Endothelial cell of umbilical vein (primary cell): ENCODE data around the gene ZNF774. TPM values are rescaled to one million over a fixed set of nuclear protein-coding genes. Genes with fewer than 3 reads are reported as not detected.
A peak's percentile ranks its signal among the peaks of the same experiment; 100 is the strongest.

Experiments
- BruUV-seq: library from RNA; stranded (reverse); fragments of 400-500 nt; replicated peaks from 2 replicates; lab custom pipeline; 2021; lab: Mats Ljungman, UMichigan
- CTCF ChIA-PET: fragments of 300-600, 350-600 bp; sonication (Branson Sonifier 250); formaldehyde crosslinking; loops from one replicate; lab custom pipeline; 2021; ENCODE audit warnings: antibody characterized with exemption, inconsistent platforms; lab: Charles Lee
- POLR2A ChIA-PET: fragments of 300-600, 350-600 bp; sonication (Branson Sonifier 250); formaldehyde crosslinking; loops from one replicate; lab custom pipeline; 2021; ENCODE audit warnings: antibody characterized with exemption, inconsistent platforms; lab: Charles Lee
- DNase-seq: peaks from one replicate; pipeline ENCODE4 v3.0.0-alpha.2; 2011; ENCODE audit warnings: low read depth, low spot score
- FAIRE-seq: peaks from 2 replicates; lab custom pipeline; 2011; peaks lifted over from hg19 to GRCh38; lab: Jason Lieb, UNC
- H2AFZ ChIP-seq: 2 replicates; pipeline ENCODE4 v1.6.0; 2012; ENCODE audit warnings: low read depth, low read length, control low read depth, inconsistent platforms
- H3K27ac ChIP-seq: 2 replicates; pipeline ENCODE4 v1.5.1; 2011; ENCODE audit warnings: low read depth, mild to moderate bottlenecking, control low read depth, low read length, moderate library complexity; ENCODE audit not compliant: insufficient read depth
- H3K27me3 ChIP-seq, 2 experiments: 2 replicates each; pipeline versions ENCODE4 v1.6.0 to v1.6.1; 2011; ENCODE audit warnings: low read length in 2 of 2, mixed read lengths in 1 of 2; ENCODE audit not compliant: control insufficient read depth in 2 of 2, insufficient read depth in 2 of 2
- H3K36me3 ChIP-seq, 2 experiments: 2 replicates in 1 of 2; 3 replicates in 1 of 2; pipeline ENCODE4 v1.5.1; 2011; ENCODE audit warnings: low read length in 2 of 2, mild to moderate bottlenecking in 1 of 2, moderate library complexity in 1 of 2; ENCODE audit not compliant: control insufficient read depth in 2 of 2, insufficient read depth in 2 of 2; ENCODE audit errors: extremely low read depth in 1 of 2
- H3K4me1 ChIP-seq: 3 replicates; pipeline ENCODE4 v1.5.1; 2011; ENCODE audit warnings: mild to moderate bottlenecking, low read length; ENCODE audit not compliant: control insufficient read depth, insufficient read depth; ENCODE audit errors: extremely low read depth
- H3K4me2 ChIP-seq: 2 replicates; pipeline ENCODE4 v1.6.1; 2011; ENCODE audit warnings: low read length, control low read depth, mixed read lengths; ENCODE audit not compliant: insufficient read depth
- H3K4me3 ChIP-seq, 3 experiments: fragments of 200-600 bp in 1 of 3; sonication (generic), shearing (Covaris generic) in 1 of 3; replicated peaks in 1 of 3; 2 replicates each; pipeline ENCODE4 v1.5.1; 2011 to 2016; ENCODE audit warnings: control low read depth in 3 of 3, low read length in 3 of 3, mild to moderate bottlenecking in 2 of 3, inconsistent platforms in 1 of 3, low read depth in 1 of 3, moderate library complexity in 1 of 3; ENCODE audit not compliant: insufficient read depth in 1 of 3
- H3K79me2 ChIP-seq: 2 replicates; pipeline ENCODE4 v1.6.0; 2012; ENCODE audit warnings: low read length, inconsistent platforms; ENCODE audit not compliant: control insufficient read depth, insufficient read depth
- H3K9ac ChIP-seq: replicated peaks from 2 replicates; pipeline ENCODE3; 2011; ENCODE audit warnings: low read length, control low read depth; ENCODE audit not compliant: insufficient read depth; ENCODE audit errors: extremely low read depth
- H3K9me1 ChIP-seq: replicated peaks from 3 replicates; pipeline ENCODE4 v1.6.0; 2011; ENCODE audit warnings: mild to moderate bottlenecking, low read length; ENCODE audit not compliant: control insufficient read depth, insufficient read depth; ENCODE audit errors: extremely low read depth
- H3K9me3 ChIP-seq: replicated peaks from 2 replicates; pipeline ENCODE4 v1.5.1; 2012; ENCODE audit warnings: low read length, inconsistent platforms; ENCODE audit not compliant: control insufficient read depth, insufficient read depth
- H4K20me1 ChIP-seq: replicated peaks from 2 replicates; pipeline ENCODE3; 2011; ENCODE audit warnings: mild to moderate bottlenecking, low read length; ENCODE audit not compliant: control insufficient read depth, insufficient read depth; ENCODE audit errors: extremely low read depth
- CTCF ChIP-seq, 2 donors: IDR thresholded peaks; 1 replicate in 1 of 2; 2 replicates in 1 of 2; pipeline ENCODE4 v1.5.1; 2011; ENCODE audit warnings: low read length in 2 of 2, mild to moderate bottlenecking in 2 of 2, moderate library complexity in 2 of 2, control low read depth in 1 of 2, inconsistent platforms in 1 of 2, low read depth in 1 of 2; ENCODE audit not compliant: insufficient read depth in 1 of 2; ENCODE audit errors: extremely low read depth in 1 of 2
- EZH2 ChIP-seq: IDR thresholded peaks from 2 replicates; pipeline ENCODE4 v1.6.1; 2012; ENCODE audit warnings: borderline replicate concordance, low read depth, mild to moderate bottlenecking, moderate library complexity, low read length, inconsistent platforms; ENCODE audit not compliant: severe bottlenecking
- FOS ChIP-seq: IDR thresholded peaks from 2 replicates; pipeline ENCODE4 v1.6.1; 2011; ENCODE audit warnings: mild to moderate bottlenecking, low read length, moderate library complexity, borderline replicate concordance; ENCODE audit not compliant: insufficient read depth
- GATA2 ChIP-seq: IDR thresholded peaks from 2 replicates; pipeline ENCODE4 v1.7.0; 2011; ENCODE audit warnings: low read depth, mild to moderate bottlenecking, moderate library complexity, mixed read lengths, low read length; ENCODE audit not compliant: insufficient read length, insufficient read depth
- JUN ChIP-seq: IDR thresholded peaks from 2 replicates; pipeline ENCODE4 v1.6.1; 2011; ENCODE audit warnings: borderline replicate concordance, low read depth; ENCODE audit not compliant: insufficient read length, insufficient read depth
- MAX ChIP-seq: IDR thresholded peaks from 2 replicates; pipeline ENCODE4 v1.6.1; 2011; ENCODE audit not compliant: insufficient read depth, insufficient read length
- MYC ChIP-seq: IDR thresholded peaks from one replicate; pipeline ENCODE4 v1.6.1; 2011; ENCODE audit warnings: mild to moderate bottlenecking, low read depth, low read length
- POLR2A ChIP-seq: IDR thresholded peaks from 2 replicates; pipeline ENCODE4 v1.6.1; 2012; ENCODE audit warnings: low read depth, mild to moderate bottlenecking, control low read depth, low read length
- POLR2AphosphoS5 ChIP-seq: IDR thresholded peaks from 2 replicates; pipeline ENCODE4 v1.6.1; 2012; ENCODE audit warnings: low read depth, mild to moderate bottlenecking, control low read depth, low read length, moderate library complexity; ENCODE audit not compliant: insufficient read depth
- dilution Hi-C: fragments of 300-500 bp; cut with MboI; formaldehyde crosslinking; loops from one replicate; pipeline ENCODE4 v1.15.0; 2019; ENCODE audit warnings: low sequenced_read_pairs; ENCODE audit not compliant: extremely low pct_ligation_motif_present
- intact Hi-C: fragments of 100-400 bp; cut with micrococcal nuclease; formaldehyde crosslinking; loops from one replicate; pipeline ENCODE4 v1.10.0; 2022
- polyA plus RNA-seq, 4 experiments: library from polyadenylated mRNA; depleted of rRNA in 3 of 4; stranded (reverse) in 3 of 4; unstranded in 1 of 4; fragments of >200 nt; gene quantifications; 2 replicates each; pipeline versions ENCODE4 v1.2.1 to v1.2.3, GENCODE V29; 2011 to 2012; ENCODE audit warnings: missing spikeins in 1 of 4
- total RNA-seq: library from RNA; stranded (reverse); gene quantifications from 2 replicates; pipeline ENCODE4 v1.2.3, GENCODE V29; 2021

Gene ZNF774
- total and polyA plus RNA-seq, 2 donors (not counting 3 experiments of a cell fraction or from before 2014, with no cell fraction given) = 0.98 to 2.6 TPM

- dilution Hi-C loops (no loop called here), intact Hi-C loops (loop anchor here (1.0 to 2.0 kb wide), 4 partner anchors 19 to 61 kb away; no protein-coding TSS in a partner anchor)
- POLR2A ChIA-PET = interaction anchor here (1.9 kb wide), 1 partner anchor 14 kb away, joined by 15 read pairs; the partner anchor contains the start of gene IQGAP1
- Histone ChIP-seq H3K27me3 (no peaks in the 10 kb centered on the region), H3K4me1 (peaks cover 68% of the 10 kb centered on the region), H3K27ac (peak overlapping the region; percentile 100), H3K9me1 (no peaks in the 10 kb centered on the region), H3K9me3 (no peaks in the 10 kb centered on the region), H3K79me2 (peaks cover 88% of the 10 kb centered on the region), H4K20me1 (peaks cover 12% of the 10 kb centered on the region), H3K4me3 (peak overlapping the region in 1 of 3 experiments; percentile 40), H3K9ac (peak overlapping the region; percentile 92), H3K4me2 (peak overlapping the region; percentile 93), H2AFZ (no peak overlapping the region), H3K36me3 (no peaks in the 10 kb centered on the region)
- BruUV-seq = no TSS peak
- peak; percentile 94 for DNase-seq
- peak; percentile 77 for FAIRE-seq
- CTCF ChIA-PET = interaction anchor here (0.6 to 2.0 kb wide), 11 partner anchors 11 to 82 kb away, joined by 3 to 11 read pairs (median 4); partner anchors contain the start of gene IQGAP1
- TF ChIP-seq POLR2AphosphoS5 (peak; percentile 53), POLR2A (no peak), JUN (peak; percentile 83), GATA2 (no peak), FOS (peak; percentile 79), MYC (no peak), CTCF (IDR thresholded peaks at IDR 0.05; ENCODE audit: extremely low read depth in 1 of 2, insufficient read depth in 1 of 2, low read depth in 1 of 2, low read length in 2 of 2) (no peak), MAX (no peak), EZH2 (no peak)
These were observed 50.1 kb downstream of the ZNF774 start for GRCh38 chr15:90402223-90402622.
